ENCODE data around the gene PDIK1L.

Gene PDIK1L

GRCh38 chr1:26111530-26112406 is at the start of gene PDIK1L:
Gene PDIK1L (plus strand): TSS chr1:26111824. CDS start chr1:26114309, 2,485 bp downstream.
- DNase-seq (ENCODE audit: low spot score), result peak; percentile 94

GRCh38 chr1:26064553-26064952 is 47.1 kb upstream of the PDIK1L start:
- DNase-seq (ENCODE audit: low spot score), result no peak

GRCh38 chr1:26066160-26066559 is 45.5 kb upstream of the PDIK1L start:
- DNase-seq (ENCODE audit: low spot score), result no peak

- DNase-seq (ENCODE audit: low spot score), result peak; percentile 14
Observed at GRCh38 chr1:26066857-26067256, 44.8 kb upstream of the PDIK1L start.

- DNase-seq (ENCODE audit: low spot score), result no peak
Observed at GRCh38 chr1:26067432-26067911, 44.2 kb upstream of the PDIK1L start, which contains the start of gene TRIM63. Gene TRIM63 (minus strand): TSS chr1:26067630. CDS start chr1:26067494, 136 bp downstream.

- DNase-seq (ENCODE audit: low spot score), result no peak
Observed at GRCh38 chr1:26069941-26070295, 41.7 kb upstream of the PDIK1L start.

GRCh38 chr1:26070296-26070962 is 41.2 kb upstream of the PDIK1L start:
- peak; percentile 65 for DNase-seq (ENCODE audit: low spot score)

- no peak for DNase-seq (ENCODE audit: low spot score)
Observed at GRCh38 chr1:26070963-26071342, 40.7 kb upstream of the PDIK1L start.

GRCh38 chr1:26072305-26072704 is 39.3 kb upstream of the PDIK1L start:
- DNase-seq (ENCODE audit: low spot score), result no peak

- DNase-seq (ENCODE audit: low spot score), result no peak
Observed at GRCh38 chr1:26075421-26076144, 36.0 kb upstream of the PDIK1L start.

- no peak for DNase-seq (ENCODE audit: low spot score)
Observed at GRCh38 chr1:26077524-26077923, 34.1 kb upstream of the PDIK1L start.

- DNase-seq (ENCODE audit: low spot score), result no peak
Observed at GRCh38 chr1:26078286-26079177, 33.1 kb upstream of the PDIK1L start.

- DNase-seq (ENCODE audit: low spot score), result no peak
Observed at GRCh38 chr1:26079178-26079563, 32.5 kb upstream of the PDIK1L start.

- DNase-seq (ENCODE audit: low spot score), result no peak
Observed at GRCh38 chr1:26079960-26080814, 31.4 kb upstream of the PDIK1L start.

GRCh38 chr1:26081267-26082019 is 30.2 kb upstream of the PDIK1L start:
- DNase-seq (ENCODE audit: low spot score), result no peak

- DNase-seq (ENCODE audit: low spot score), result no peak
Observed at GRCh38 chr1:26082020-26082350, 29.6 kb upstream of the PDIK1L start.

- DNase-seq (ENCODE audit: low spot score), result no peak
Observed at GRCh38 chr1:26083208-26083607, 28.4 kb upstream of the PDIK1L start.

GRCh38 chr1:26084091-26084561 is 27.5 kb upstream of the PDIK1L start:
- no peak for DNase-seq (ENCODE audit: low spot score)

- DNase-seq (ENCODE audit: low spot score), result no peak
Observed at GRCh38 chr1:26084844-26085243, 26.8 kb upstream of the PDIK1L start.

- DNase-seq (ENCODE audit: low spot score), result no peak
Observed at GRCh38 chr1:26089125-26089524, 22.5 kb upstream of the PDIK1L start.

All from hematopoietic multipotent progenitor cell treated with erythropoietin and hydrocortisone succinate and interleukin-3 and kit ligand, for 15 days (in vitro differentiated cells).